K562 (cell line): ENCODE results near the gene ITGBL1. TPM values are rescaled to one million over a fixed set of nuclear protein-coding genes. Genes with fewer than 3 reads are reported as not detected.

Source experiments
- ATAC-seq: fragments of 200-7000 bp; cut with Tn5 transposase; 3 replicates; pipeline ENCODE4 v1.9.1; 2020; ENCODE audit warnings: moderate library complexity
- BruUV-seq: library from RNA; stranded (reverse); fragments of 400-500 nt; replicated peaks from 2 replicates; lab custom pipeline; 2021; lab: Mats Ljungman, UMichigan
- CTCF ChIA-PET: fragments of 300-600 bp; formaldehyde crosslinking; extraction: SDS; loops from one replicate; lab custom pipeline; 2021; ENCODE audit warnings: low intra/inter-chr PET ratio; lab: Yijun Ruan, JAX
- POLR2A ChIA-PET: fragments of 300-600, 350-650 bp; sonication (Branson Sonifier 250); formaldehyde crosslinking; extraction: SDS; loops from one replicate; lab custom pipeline; 2021; ENCODE audit warnings: antibody characterized with exemption, inconsistent platforms; lab: Yijun Ruan, JAX
- DNase-seq, 4 experiments: peaks; one replicate each; pipeline versions ENCODE4 v3.0.0 to v3.0.0-alpha.2; 2011 to 2018; ENCODE audit warnings: low spot score in 3 of 4, mixed read lengths in 3 of 4; ENCODE audit errors: extremely low read depth in 1 of 4
- FAIRE-seq: peaks from 2 replicates; lab custom pipeline; 2011; peaks lifted over from hg19 to GRCh38; lab: Jason Lieb, UNC
- H2AFZ ChIP-seq: 2 replicates; pipeline ENCODE4 v1.6.0; 2011; ENCODE audit warnings: low read depth, low read length, control low read depth, inconsistent platforms
- H3K27ac ChIP-seq: fragments of 200-600 bp; 3 replicates; pipeline ENCODE4 v1.8.0; 2011; ENCODE audit warnings: low read depth, mild to moderate bottlenecking, control low read depth, inconsistent platforms, low read length, moderate library complexity, mixed read lengths; ENCODE audit errors: extremely low read depth
- H3K27me3 ChIP-seq, 2 experiments: fragments of 300-600 bp in 1 of 2; 2 replicates in 1 of 2; 3 replicates in 1 of 2; pipeline versions ENCODE4 v1.6.0 to v1.8.0; 2011; ENCODE audit warnings: inconsistent platforms in 2 of 2, low read length in 2 of 2, mild to moderate bottlenecking in 1 of 2, mixed read lengths in 1 of 2, moderate library complexity in 1 of 2; ENCODE audit not compliant: control insufficient read depth in 2 of 2, insufficient read depth in 2 of 2
- H3K36me3 ChIP-seq: fragments of 300-600 bp; 3 replicates; pipeline ENCODE4 v1.8.0; 2011; ENCODE audit warnings: mild to moderate bottlenecking, low read length, inconsistent platforms; ENCODE audit not compliant: control insufficient read depth, insufficient read depth
- H3K4me1 ChIP-seq, 2 experiments: fragments of 200-600 bp in 1 of 2; replicated peaks in 1 of 2; 2 replicates in 1 of 2; 3 replicates in 1 of 2; pipeline versions ENCODE4 v1.5.1 to v1.8.0; 2011; ENCODE audit warnings: inconsistent platforms in 2 of 2, low read length in 2 of 2, mild to moderate bottlenecking in 1 of 2, mixed read lengths in 1 of 2, moderate library complexity in 1 of 2; ENCODE audit not compliant: control insufficient read depth in 2 of 2, insufficient read depth in 2 of 2
- H3K4me2 ChIP-seq: 2 replicates; pipeline ENCODE4 v1.6.1; 2011; ENCODE audit warnings: low read length, control low read depth, inconsistent platforms, mixed read lengths; ENCODE audit not compliant: insufficient read depth
- H3K4me3 ChIP-seq: fragments of 200-600 bp; sonication (generic), shearing (Covaris generic); 2 replicates; pipeline ENCODE4 v1.5.1; 2016; ENCODE audit warnings: control low read depth, inconsistent platforms
- H3K79me2 ChIP-seq: fragments of 200-600 bp; 3 replicates; pipeline ENCODE4 v1.8.0; 2011; ENCODE audit warnings: low read length, inconsistent platforms; ENCODE audit not compliant: control insufficient read depth, insufficient read depth
- H3K9ac ChIP-seq, 2 experiments: 2 replicates each; pipeline versions ENCODE4 v1.6.0 to v1.6.1; 2011; ENCODE audit warnings: low read depth in 2 of 2, low read length in 2 of 2, control low read depth in 1 of 2, inconsistent platforms in 1 of 2, mild to moderate bottlenecking in 1 of 2, mixed read lengths in 1 of 2; ENCODE audit not compliant: insufficient read depth in 1 of 2
- H3K9me1 ChIP-seq: one replicate; pipeline ENCODE4 v1.6.0; 2011; ENCODE audit warnings: inconsistent platforms, mild to moderate bottlenecking, low read length, moderate library complexity; ENCODE audit not compliant: control insufficient read depth, insufficient read depth
- H3K9me3 ChIP-seq: replicated peaks from 2 replicates; pipeline ENCODE4 v1.5.1; 2011; ENCODE audit warnings: low read depth, low read length, inconsistent platforms; ENCODE audit not compliant: control insufficient read depth, insufficient read depth
- H4K20me1 ChIP-seq: replicated peaks from 2 replicates; pipeline ENCODE4 v1.6.1; 2011; ENCODE audit warnings: low read length, inconsistent platforms, mixed read lengths; ENCODE audit not compliant: control insufficient read depth, insufficient read depth
- ERF ChIP-seq: fragments of 450-650 bp; formaldehyde crosslinking; IDR thresholded peaks from 2 replicates; pipeline ENCODE4 v1.4.0; 2020; ENCODE audit warnings: mild to moderate bottlenecking, mixed read lengths
- IRF2 ChIP-seq: sonication (generic); formaldehyde crosslinking; IDR thresholded peaks from 2 replicates; pipeline ENCODE4 v1.8.1; 2022; ENCODE audit warnings: mild to moderate bottlenecking, missing genetic modification reagents
- KLF6 ChIP-seq: fragments of 250-450 bp; sonication (Bioruptor Pico); IDR thresholded peaks from 2 replicates; pipeline ENCODE4 v1.4.0; 2020; ENCODE audit warnings: mild to moderate bottlenecking, moderate library complexity, borderline replicate concordance
- NBN ChIP-seq: fragments of 450-650 bp; IDR thresholded peaks from 2 replicates; pipeline ENCODE4 v1.6.1; 2016; ENCODE audit warnings: low read depth, mild to moderate bottlenecking
- NR3C1 ChIP-seq: sonication (generic); formaldehyde crosslinking; IDR thresholded peaks from 2 replicates; pipeline ENCODE4 v1.8.1; 2022; ENCODE audit warnings: missing genetic modification reagents
- PTTG1 ChIP-seq: fragments of 450-650 bp; IDR thresholded peaks from 2 replicates; pipeline ENCODE4 v1.6.1; 2016; ENCODE audit warnings: low read depth, mild to moderate bottlenecking, missing genetic modification characterization, missing compliant biosample characterization
- TAL1 ChIP-seq: fragments of 450-650 bp; IDR thresholded peaks from 2 replicates; pipeline ENCODE4 v1.6.1; 2016; ENCODE audit warnings: mild to moderate bottlenecking
- U2AF1 ChIP-seq: fragments of 200-400 bp; formaldehyde crosslinking; optimal IDR thresholded peaks from 2 replicates; pipeline ENCODE3; 2017; ENCODE audit warnings: mild to moderate bottlenecking, low read depth, low read length, moderate library complexity
- WGBS: fragments of 100-300 bp; shearing (Covaris generic); methylation state at CpG from one replicate; pipeline ENCODE4 v1.1.6; 2016; ENCODE audit warnings: low coverage, mixed read lengths; ENCODE audit not compliant: insufficient coverage; ENCODE audit errors: missing lambda C conversion rate; 5-methylcytosine and 5-hydroxymethylcytosine counted together
- in situ Hi-C: fragments of 300-500 bp; cut with MboI; formaldehyde crosslinking; loops from 4 replicates; pipeline ENCODE4 v1.15.0; 2018; ENCODE audit warnings: inconsistent platforms, mixed read lengths
- intact Hi-C: fragments of 100-400 bp; cut with micrococcal nuclease; formaldehyde crosslinking; loops from 2 replicates; pipeline ENCODE4 v1.14.2; 2022
- polyA plus RNA-seq, 8 experiments: library from polyadenylated mRNA; depleted of rRNA in 4 of 8; stranded (reverse) in 5 of 8; unstranded in 3 of 8; fragments of >200 nt; fragmentation: Nextera tagmentation in 2 of 8; fragmentation: Illumina TruSeq in 1 of 8; extraction: Ambion mirVana in 2 of 8; extraction: Trizol in 1 of 8; gene quantifications; 2 replicates each; pipeline versions ENCODE4 v1.2.1 to v1.2.3, GENCODE V29; 2011 to 2014; ENCODE audit warnings: inconsistent platforms in 1 of 8, missing spikeins in 1 of 8
- total RNA-seq, 7 experiments: library from RNA; depleted of rRNA in 6 of 7; stranded (reverse); fragments of >200 nt in 6 of 7; fragmentation: Illumina TruSeq in 2 of 7; extraction: Trizol in 2 of 7; gene quantifications; 2 replicates each; pipeline versions ENCODE4 v1.2.1 to v1.2.3, GENCODE V29; 2011 to 2021; ENCODE audit warnings: low replicate concordance in 1 of 7
- TF ChIP-seq, protein P1 (sequence below): fragments of 250-450 bp; sonication (Bioruptor Pico); IDR thresholded peaks from 2 replicates; pipeline ENCODE4 v1.8.0; 2021; ENCODE audit warnings: moderate library complexity, mild to moderate bottlenecking, inconsistent platforms
- TF ChIP-seq, protein P2 (sequence below), 3 experiments: fragments of 200-800 bp in 1 of 3; fragments of 250-450 bp in 1 of 3; fragments of 450-650 bp in 1 of 3; sonication (Bioruptor Pico) in 1 of 3; sonication (Bioruptor generic) in 1 of 3; formaldehyde crosslinking in 1 of 3; IDR thresholded peaks; 2 replicates each; pipeline versions ENCODE4 v1.6.1 to v1.8.0; 2016 to 2022; ENCODE audit warnings: mild to moderate bottlenecking in 2 of 3, missing genetic modification characterization in 2 of 3, missing compliant biosample characterization in 1 of 3, moderate library complexity in 1 of 3
- TF ChIP-seq, protein P3 (sequence below): fragments of 450-650 bp; formaldehyde crosslinking; IDR thresholded peaks from 2 replicates; pipeline ENCODE4 v1.4.0; 2020; ENCODE audit warnings: mild to moderate bottlenecking, moderate library complexity
- TF ChIP-seq, protein P4 (sequence below): fragments of 250-450 bp; sonication (Bioruptor Pico); IDR thresholded peaks from 2 replicates; pipeline ENCODE4 v1.5.0; 2021

Gene ITGBL1
- total and polyA plus RNA-seq, 9 of the 15 experiments (the other 6 are each of a cell fraction or from before 2014, with no cell fraction given): 0.04 to 0.73 (median 0.32) TPM; not detected in 1

DNA sequence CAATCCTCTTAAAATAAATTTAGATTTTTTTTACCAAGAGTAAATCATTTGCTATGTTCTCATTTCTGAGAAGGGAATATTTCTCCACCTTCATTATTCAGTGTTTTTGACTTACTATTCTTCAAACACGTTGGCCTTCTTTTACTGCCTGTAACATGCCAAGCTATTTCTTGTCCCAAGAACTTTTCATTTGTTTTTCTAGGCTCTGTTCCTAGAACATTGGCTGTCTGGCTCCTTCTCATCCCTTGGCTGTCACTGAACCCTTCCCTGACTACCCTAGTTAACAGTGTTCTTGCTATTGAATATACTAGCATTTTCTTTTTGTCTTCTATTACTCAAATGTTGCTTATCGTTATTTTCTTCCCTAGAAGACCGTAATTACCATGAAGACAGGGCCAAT is 248.1 kb downstream of the ITGBL1 start (continued):
- TF ChIP-seq NBN (no peak), ERF (CRISPR knock-in tag) (no peak), TAL1 (no peak), PTTG1 (tag) (no peak), U2AF1 (no peak)
- TF ChIP-seq, protein P1, sequence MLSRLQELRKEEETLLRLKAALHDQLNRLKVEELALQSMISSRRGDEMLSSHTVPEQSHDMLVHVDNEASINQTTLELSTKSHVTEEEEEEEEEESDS: no peak

DNA sequence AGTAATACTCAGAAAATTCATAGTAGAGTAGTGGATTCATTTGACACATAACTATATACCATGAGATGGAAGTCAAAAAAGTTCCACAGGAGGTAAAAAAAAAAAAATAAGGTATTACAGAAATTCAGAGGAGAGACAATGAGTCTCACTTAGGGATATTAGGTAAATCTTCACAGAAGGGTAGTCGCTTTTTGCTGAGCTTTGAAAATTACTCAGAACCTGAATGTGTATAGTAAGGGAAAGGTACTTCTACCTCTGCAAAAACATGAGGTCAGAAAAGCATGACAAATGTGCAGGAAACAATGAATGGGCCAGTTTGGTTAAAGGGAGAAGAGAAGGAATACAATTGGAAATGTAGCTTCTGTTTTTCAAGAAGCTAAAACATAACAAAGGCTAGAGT is 250.6 kb downstream of the ITGBL1 start:
- no peaks in the 10 kb centered on the region for H3K79me2 ChIP-seq
- FAIRE-seq: no peak
- no peak overlapping the region for H3K9ac ChIP-seq
- no peak overlapping the region for H3K4me3 ChIP-seq
- no peaks in the 10 kb centered on the region for H4K20me1 ChIP-seq
- 0% methylated on average over 1 of the region's 1 CpG for WGBS
- H3K4me1 ChIP-seq: no peaks in the 10 kb centered on the region
- intact Hi-C loops: no loop called here
- H3K4me2 ChIP-seq: no peak overlapping the region
- no peak overlapping the region for H3K27ac ChIP-seq
- H3K27me3 ChIP-seq: no peaks in the 10 kb centered on the region
- H3K36me3 ChIP-seq: no peaks in the 10 kb centered on the region
- no peaks in the 10 kb centered on the region for H3K9me3 ChIP-seq
- TF ChIP-seq, protein P2, sequence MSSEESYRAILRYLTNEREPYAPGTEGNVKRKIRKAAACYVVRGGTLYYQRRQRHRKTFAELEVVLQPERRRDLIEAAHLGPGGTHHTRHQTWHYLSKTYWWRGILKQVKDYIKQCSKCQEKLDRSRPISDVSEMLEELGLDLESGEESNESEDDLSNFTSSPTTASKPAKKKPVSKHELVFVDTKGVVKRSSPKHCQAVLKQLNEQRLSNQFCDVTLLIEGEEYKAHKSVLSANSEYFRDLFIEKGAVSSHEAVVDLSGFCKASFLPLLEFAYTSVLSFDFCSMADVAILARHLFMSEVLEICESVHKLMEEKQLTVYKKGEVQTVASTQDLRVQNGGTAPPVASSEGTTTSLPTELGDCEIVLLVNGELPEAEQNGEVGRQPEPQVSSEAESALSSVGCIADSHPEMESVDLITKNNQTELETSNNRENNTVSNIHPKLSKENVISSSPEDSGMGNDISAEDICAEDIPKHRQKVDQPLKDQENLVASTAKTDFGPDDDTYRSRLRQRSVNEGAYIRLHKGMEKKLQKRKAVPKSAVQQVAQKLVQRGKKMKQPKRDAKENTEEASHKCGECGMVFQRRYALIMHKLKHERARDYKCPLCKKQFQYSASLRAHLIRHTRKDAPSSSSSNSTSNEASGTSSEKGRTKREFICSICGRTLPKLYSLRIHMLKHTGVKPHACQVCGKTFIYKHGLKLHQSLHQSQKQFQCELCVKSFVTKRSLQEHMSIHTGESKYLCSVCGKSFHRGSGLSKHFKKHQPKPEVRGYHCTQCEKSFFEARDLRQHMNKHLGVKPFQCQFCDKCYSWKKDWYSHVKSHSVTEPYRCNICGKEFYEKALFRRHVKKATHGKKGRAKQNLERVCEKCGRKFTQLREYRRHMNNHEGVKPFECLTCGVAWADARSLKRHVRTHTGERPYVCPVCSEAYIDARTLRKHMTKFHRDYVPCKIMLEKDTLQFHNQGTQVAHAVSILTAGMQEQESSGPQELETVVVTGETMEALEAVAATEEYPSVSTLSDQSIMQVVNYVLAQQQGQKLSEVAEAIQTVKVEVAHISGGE (CRISPR knock-in tag; IDR thresholded peaks at IDR 0.05): no peak
- TF ChIP-seq, protein P3, sequence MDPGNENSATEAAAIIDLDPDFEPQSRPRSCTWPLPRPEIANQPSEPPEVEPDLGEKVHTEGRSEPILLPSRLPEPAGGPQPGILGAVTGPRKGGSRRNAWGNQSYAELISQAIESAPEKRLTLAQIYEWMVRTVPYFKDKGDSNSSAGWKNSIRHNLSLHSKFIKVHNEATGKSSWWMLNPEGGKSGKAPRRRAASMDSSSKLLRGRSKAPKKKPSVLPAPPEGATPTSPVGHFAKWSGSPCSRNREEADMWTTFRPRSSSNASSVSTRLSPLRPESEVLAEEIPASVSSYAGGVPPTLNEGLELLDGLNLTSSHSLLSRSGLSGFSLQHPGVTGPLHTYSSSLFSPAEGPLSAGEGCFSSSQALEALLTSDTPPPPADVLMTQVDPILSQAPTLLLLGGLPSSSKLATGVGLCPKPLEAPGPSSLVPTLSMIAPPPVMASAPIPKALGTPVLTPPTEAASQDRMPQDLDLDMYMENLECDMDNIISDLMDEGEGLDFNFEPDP: no peak
- TF ChIP-seq IRF2 (CRISPR knock-in tag) (no peak), NR3C1 (no peak), KLF6 (no peak)
- TF ChIP-seq, protein P4, sequence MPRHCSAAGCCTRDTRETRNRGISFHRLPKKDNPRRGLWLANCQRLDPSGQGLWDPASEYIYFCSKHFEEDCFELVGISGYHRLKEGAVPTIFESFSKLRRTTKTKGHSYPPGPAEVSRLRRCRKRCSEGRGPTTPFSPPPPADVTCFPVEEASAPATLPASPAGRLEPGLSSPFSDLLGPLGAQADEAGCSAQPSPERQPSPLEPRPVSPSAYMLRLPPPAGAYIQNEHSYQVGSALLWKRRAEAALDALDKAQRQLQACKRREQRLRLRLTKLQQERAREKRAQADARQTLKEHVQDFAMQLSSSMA: no peak
- TF ChIP-seq, all 486 proteins: peak for 0
- ATAC-seq (no peak), DNase-seq (no peak)
- ChIA-PET CTCF (no interaction called here), POLR2A (no interaction called here)
- no TSS peak for BruUV-seq
- H3K9me1 ChIP-seq: no peaks in the 10 kb centered on the region
- in situ Hi-C loops: no loop called here
- no peak overlapping the region for H2AFZ ChIP-seq
